Prostate gland (tissue), 2 donors: ENCODE measurements around the gene RMDN3. TPM values are rescaled to one million over a fixed set of nuclear protein-coding genes. Genes with fewer than 3 reads are reported as not detected.

Experiments used
- DNase-seq: peaks from one replicate; pipeline ENCODE4 v3.0.0-alpha.2; 2019; ENCODE audit warnings: low spot score
- H3K27ac ChIP-seq, 2 donors: fragments of 200-600 bp; sonication (generic); 2 replicates each; pipeline ENCODE4 v1.5.1; 2017 to 2019
- H3K27me3 ChIP-seq: fragments of 200-600 bp; sonication (generic); replicated peaks from 2 replicates; pipeline ENCODE4 v1.5.1; 2019; ENCODE audit not compliant: insufficient read depth
- H3K36me3 ChIP-seq, 2 donors: fragments of 200-600 bp; sonication (generic); 1 replicate in 1 of 2; 2 replicates in 1 of 2; pipeline versions ENCODE4 v1.5.1 to v1.8.1; 2017 to 2019
- H3K4me1 ChIP-seq: fragments of 200-600 bp; sonication (generic); replicated peaks from 2 replicates; pipeline ENCODE4 v1.5.1; 2019
- H3K4me3 ChIP-seq, 2 donors: fragments of 200-600 bp; sonication (generic); 2 replicates each; pipeline ENCODE4 v1.5.1; 2017 to 2019
- H3K9me3 ChIP-seq: fragments of 200-600 bp; sonication (generic); 2 replicates; pipeline ENCODE4 v1.5.1; 2017
- POLR2A ChIP-seq: fragments of 450-650 bp; IDR thresholded peaks from one replicate; pipeline ENCODE4 v1.6.1; 2016; ENCODE audit warnings: antibody characterized with exemption, mild to moderate bottlenecking
- POLR2AphosphoS5 ChIP-seq: sonication (generic); formaldehyde crosslinking; IDR thresholded peaks from one replicate; pipeline ENCODE4 v1.6.1; 2017; ENCODE audit warnings: antibody characterized with exemption
- WGBS: methylation state at CpG from one replicate; pipeline ENCODE4 v1.1.5; 2018; 5-methylcytosine and 5-hydroxymethylcytosine counted together
- intact Hi-C: fragments of 100-400 bp; cut with DNase I; formaldehyde crosslinking; loops from one replicate; pipeline ENCODE4 v1.14.2; 2022
- total RNA-seq, 2 donors: library from RNA; depleted of rRNA; stranded (reverse); fragments of >200 nt; gene quantifications; one replicate each; pipeline ENCODE4 v1.1.0, GENCODE V29; 2016
- TF ChIP-seq, protein P1 (sequence below), 4 experiments: fragments of 200-600 bp in 2 of 4; fragments of 450-650 bp in 2 of 4; sonication (generic) in 2 of 4; IDR thresholded peaks; 1 replicate in 3 of 4; 2 replicates in 1 of 4; pipeline ENCODE4 v1.5.1; 2016 to 2019; ENCODE audit warnings: antibody characterized with exemption in 4 of 4, mild to moderate bottlenecking in 2 of 4, moderate library complexity in 2 of 4

RMDN3 gene
- total RNA-seq, 2 donors from 2014 or later = 28.2 to 31.9 TPM

- intact Hi-C loops = loop anchor here (5.0 kb wide), 1 partner anchor 36 kb away; no protein-coding TSS in a partner anchor
Measured at GRCh38 chr15:40766194-40766815, 11.3 kb upstream of the RMDN3 start.

GRCh38 chr15:40764629-40765103 lies 9.6 kb upstream of the RMDN3 start:
- Histone ChIP-seq H3K9me3 (no peaks in the 10 kb centered on the region), H3K4me3 (peak overlapping the region; percentile 35 to 45), H3K27me3 (no peaks in the 10 kb centered on the region), H3K4me1 (peaks cover 17% of the 10 kb centered on the region), H3K27ac (peak overlapping the region; percentile 81 to 83), H3K36me3 (no peaks in the 10 kb centered on the region)
- WGBS = 19% methylated on average over 8 of the region's 8 CpGs
- intact Hi-C loops = loop anchor here (5.0 kb wide), 1 partner anchor 38 kb away; no protein-coding TSS in a partner anchor
- TF ChIP-seq POLR2A (no peak), POLR2AphosphoS5 (no peak)
- DNase-seq = no peak

More at GRCh38 chr15:40766194-40766815, 11.3 kb upstream of the RMDN3 start:
- Histone ChIP-seq H3K27ac (no peak overlapping the region), H3K4me1 (peaks cover 29% of the 10 kb centered on the region), H3K27me3 (no peaks in the 10 kb centered on the region), H3K4me3 (no peak overlapping the region), H3K36me3 (no peaks in the 10 kb centered on the region), H3K9me3 (no peaks in the 10 kb centered on the region)
- DNase-seq = no peak
- TF ChIP-seq, protein P1, sequence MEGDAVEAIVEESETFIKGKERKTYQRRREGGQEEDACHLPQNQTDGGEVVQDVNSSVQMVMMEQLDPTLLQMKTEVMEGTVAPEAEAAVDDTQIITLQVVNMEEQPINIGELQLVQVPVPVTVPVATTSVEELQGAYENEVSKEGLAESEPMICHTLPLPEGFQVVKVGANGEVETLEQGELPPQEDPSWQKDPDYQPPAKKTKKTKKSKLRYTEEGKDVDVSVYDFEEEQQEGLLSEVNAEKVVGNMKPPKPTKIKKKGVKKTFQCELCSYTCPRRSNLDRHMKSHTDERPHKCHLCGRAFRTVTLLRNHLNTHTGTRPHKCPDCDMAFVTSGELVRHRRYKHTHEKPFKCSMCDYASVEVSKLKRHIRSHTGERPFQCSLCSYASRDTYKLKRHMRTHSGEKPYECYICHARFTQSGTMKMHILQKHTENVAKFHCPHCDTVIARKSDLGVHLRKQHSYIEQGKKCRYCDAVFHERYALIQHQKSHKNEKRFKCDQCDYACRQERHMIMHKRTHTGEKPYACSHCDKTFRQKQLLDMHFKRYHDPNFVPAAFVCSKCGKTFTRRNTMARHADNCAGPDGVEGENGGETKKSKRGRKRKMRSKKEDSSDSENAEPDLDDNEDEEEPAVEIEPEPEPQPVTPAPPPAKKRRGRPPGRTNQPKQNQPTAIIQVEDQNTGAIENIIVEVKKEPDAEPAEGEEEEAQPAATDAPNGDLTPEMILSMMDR (IDR thresholded peaks at IDR 0.05) = no peak
- no peak for TF ChIP-seq POLR2AphosphoS5
- TF ChIP-seq POLR2A = no peak
- 62% methylated on average over 7 of the region's 7 CpGs for WGBS

DNA sequence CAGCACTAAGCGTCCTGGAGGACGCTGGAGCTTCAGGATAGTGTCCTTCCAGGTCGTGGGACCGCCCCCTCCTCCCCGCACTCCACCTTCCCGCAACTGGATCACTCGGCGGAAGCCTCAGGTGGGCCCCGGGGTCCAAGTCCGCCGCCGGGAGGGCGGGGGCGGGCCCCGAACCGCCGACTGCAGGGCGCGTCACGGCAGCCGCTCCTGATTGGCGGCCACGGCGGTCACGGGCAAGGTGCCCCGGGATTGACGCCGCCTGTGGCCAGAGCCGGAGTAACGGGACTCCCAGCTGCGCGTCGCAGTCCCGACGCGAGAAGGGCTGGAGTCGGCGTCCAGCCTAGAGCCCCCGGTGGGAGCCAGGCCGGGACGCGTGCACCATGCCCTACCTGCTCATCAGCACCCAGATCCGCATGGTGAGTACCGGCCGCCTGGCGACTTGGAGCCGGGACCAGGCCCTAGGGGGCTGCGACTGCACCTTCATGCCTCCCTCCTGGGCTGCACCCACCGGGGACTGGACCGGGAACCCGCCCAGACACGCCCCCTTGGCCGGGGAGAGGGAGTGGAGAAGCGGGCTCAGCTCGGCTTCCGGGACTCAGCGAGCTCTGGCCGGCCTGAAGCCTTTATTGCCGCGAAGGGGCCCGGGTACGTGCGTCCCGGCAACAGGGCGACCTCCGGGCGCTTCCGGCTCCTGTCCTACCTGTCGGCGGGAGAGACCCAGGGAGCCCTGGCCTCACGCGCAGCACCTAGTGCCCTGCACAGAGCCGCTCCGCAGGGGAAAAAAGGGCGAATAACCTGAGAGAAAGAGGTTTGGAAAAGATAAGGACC lies 9.0 kb upstream of the RMDN3 start, which contains the start of gene GCHFR:
Gene GCHFR (plus strand): TSS at position 268 of the 828 bp plus-strand sequence. CDS start 113 bp downstream, at position 381.
- no peaks in the 10 kb centered on the region for H3K9me3 ChIP-seq
- under 1% methylated on average over 14 of the region's 75 CpGs for WGBS
- peak within 1 kb of the TSS; percentile 35 to 45 for H3K4me3 ChIP-seq
- no peaks in the 10 kb centered on the region for H3K36me3 ChIP-seq
- intact Hi-C loops = no loop called here
- peaks cover 13% of the 10 kb centered on the region for H3K4me1 ChIP-seq
- peak; percentile 72 for DNase-seq
- TF ChIP-seq, protein P1 (IDR thresholded peaks at IDR 0.05) = peak in 2 of 4 experiments; percentile 56 to 57
- TF ChIP-seq POLR2A (peak; percentile 56), POLR2AphosphoS5 (no peak)
- peak within 1 kb of the TSS; percentile 81 to 83 for H3K27ac ChIP-seq
- H3K27me3 ChIP-seq = no peaks in the 10 kb centered on the region

- no peaks in the 10 kb centered on the region for H3K36me3 ChIP-seq
- H3K4me3 ChIP-seq = peak overlapping the region; percentile 35 to 45
- WGBS = 33% methylated on average over 49 of the region's 55 CpGs
- intact Hi-C loops = no loop called here
- DNase-seq = peak; percentile 69
- H3K27ac ChIP-seq = peak overlapping the region; percentile 81 to 83
- peaks cover 9% of the 10 kb centered on the region for H3K4me1 ChIP-seq
- H3K9me3 ChIP-seq = no peaks in the 10 kb centered on the region
- TF ChIP-seq POLR2AphosphoS5 (peak; percentile 69), POLR2A (no peak)
- TF ChIP-seq, protein P1 (IDR thresholded peaks at IDR 0.05) = peak in 1 of 4 experiments; percentile 5
- H3K27me3 ChIP-seq = no peaks in the 10 kb centered on the region
Measured at GRCh38 chr15:40762919-40763800, 8.1 kb upstream of the RMDN3 start.
